HepG2 (cell line): Measurements from ENCODE around the gene FAM83E. TPM values are rescaled to one million over a fixed set of nuclear protein-coding genes. Genes with fewer than 3 reads are reported as not detected.
A peak's percentile ranks its signal among the peaks of the same experiment; 100 is the strongest.

Experiments used
- ATAC-seq: fragments of 200-7000 bp; cut with Tn5 transposase; 3 replicates; pipeline ENCODE4 v1.9.1; 2020; ENCODE audit warnings: mild to moderate bottlenecking, moderate library complexity
- BruUV-seq: library from RNA; stranded (reverse); fragments of 400-500 nt; replicated peaks from 2 replicates; lab custom pipeline; 2021; lab: Mats Ljungman, UMichigan
- CTCF ChIA-PET: fragments of 300-600 bp; formaldehyde crosslinking; extraction: SDS; loops from one replicate; lab custom pipeline; 2021; ENCODE audit warnings: low total read pairs, inconsistent platforms, low intra/inter-chr PET ratio; lab: Yijun Ruan, JAX
- POLR2A ChIA-PET: fragments of 350-600 bp; sonication (Branson Sonifier 250); formaldehyde crosslinking; loops from one replicate; lab custom pipeline; 2020; ENCODE audit warnings: antibody characterized with exemption, inconsistent platforms; lab: Yijun Ruan, JAX
- DNase-seq: peaks from one replicate; pipeline ENCODE4 v3.0.0-alpha.2; 2015; ENCODE audit warnings: low spot score
- FAIRE-seq: peaks from 3 replicates; lab custom pipeline; 2011; peaks lifted over from hg19 to GRCh38; lab: Jason Lieb, UNC
- H2AFZ ChIP-seq: one replicate; pipeline ENCODE4 v1.6.1; 2011; ENCODE audit warnings: low read length, inconsistent platforms
- H3K27ac ChIP-seq: fragments of 300-600 bp; 3 replicates; pipeline ENCODE4 v1.8.0; 2011; ENCODE audit warnings: mixed run types, mild to moderate bottlenecking, mixed read lengths, low read length, inconsistent platforms; ENCODE audit not compliant: insufficient read depth; ENCODE audit errors: extremely low read length
- H3K27me3 ChIP-seq, 2 experiments: fragments of 200-600 bp in 1 of 2; 2 replicates in 1 of 2; 3 replicates in 1 of 2; pipeline versions ENCODE4 v1.6.0 to v1.8.0; 2011; ENCODE audit warnings: low read length in 2 of 2, mild to moderate bottlenecking in 2 of 2, moderate library complexity in 2 of 2, inconsistent platforms in 1 of 2; ENCODE audit not compliant: insufficient read depth in 2 of 2, control insufficient read depth in 1 of 2
- H3K36me3 ChIP-seq, 2 experiments: fragments of 200-600 bp in 1 of 2; replicated peaks in 1 of 2; 2 replicates in 1 of 2; 3 replicates in 1 of 2; pipeline versions ENCODE4 v1.5.1 to v1.8.0; 2011; ENCODE audit warnings: low read length in 2 of 2, inconsistent platforms in 1 of 2; ENCODE audit not compliant: insufficient read depth in 2 of 2, control insufficient read depth in 1 of 2
- H3K4me1 ChIP-seq: 2 replicates; pipeline ENCODE4 v1.5.1; 2012; ENCODE audit warnings: low read length, inconsistent platforms; ENCODE audit not compliant: insufficient read depth
- H3K4me2 ChIP-seq: 2 replicates; pipeline ENCODE4 v1.6.0; 2011; ENCODE audit warnings: low read depth, low read length, inconsistent platforms
- H3K4me3 ChIP-seq, 3 experiments: fragments of 200-600 bp in 1 of 3; sonication (generic), shearing (Covaris generic) in 1 of 3; replicated peaks in 1 of 3; 2 replicates each; pipeline ENCODE4 v1.5.1; 2011 to 2016; ENCODE audit warnings: low read length in 3 of 3, inconsistent platforms in 2 of 3, low read depth in 2 of 3, mild to moderate bottlenecking in 2 of 3, control low read depth in 1 of 3, mixed read lengths in 1 of 3; ENCODE audit not compliant: insufficient read depth in 1 of 3
- H3K79me2 ChIP-seq: one replicate; pipeline ENCODE4 v1.6.1; 2011; ENCODE audit warnings: low read length, inconsistent platforms; ENCODE audit not compliant: insufficient read depth
- H3K9ac ChIP-seq: 2 replicates; pipeline ENCODE4 v1.6.0; 2011; ENCODE audit warnings: mild to moderate bottlenecking, low read depth, low read length, inconsistent platforms; ENCODE audit not compliant: insufficient read depth
- H3K9me3 ChIP-seq: 2 replicates; pipeline ENCODE4 v1.5.1; 2012; ENCODE audit warnings: mild to moderate bottlenecking, low read length
- H4K20me1 ChIP-seq: 2 replicates; pipeline ENCODE4 v1.6.0; 2011; ENCODE audit warnings: inconsistent platforms, mild to moderate bottlenecking, low read length, moderate library complexity; ENCODE audit not compliant: insufficient read depth
- FOXK1 ChIP-seq: sonication (generic); formaldehyde crosslinking; IDR thresholded peaks from 2 replicates; pipeline ENCODE4 v1.4.0; 2020; ENCODE audit warnings: low read depth, missing genetic modification reagents, borderline replicate concordance
- NCOA1 ChIP-seq: sonication (generic); formaldehyde crosslinking; IDR thresholded peaks from 2 replicates; pipeline ENCODE4 v1.9.0; 2021; ENCODE audit warnings: missing genetic modification reagents
- ONECUT2 ChIP-seq: sonication (generic); formaldehyde crosslinking; IDR thresholded peaks from 2 replicates; pipeline ENCODE4 v1.4.0; 2020; ENCODE audit warnings: missing genetic modification reagents
- SMAD9 ChIP-seq: sonication (generic); formaldehyde crosslinking; IDR thresholded peaks from 2 replicates; pipeline ENCODE4 v1.5.1; 2020; ENCODE audit warnings: mild to moderate bottlenecking, missing genetic modification reagents
- TBL1XR1 ChIP-seq: fragments of 150-350 bp; IDR thresholded peaks from 2 replicates; pipeline ENCODE4 v1.6.1; 2014; ENCODE audit warnings: borderline replicate concordance, low read length; ENCODE audit not compliant: partially characterized antibody
- TFAP4 ChIP-seq: sonication (generic); IDR thresholded peaks from 2 replicates; pipeline ENCODE4 v1.6.1; 2016; ENCODE audit warnings: low read depth, borderline replicate concordance
- TIGD3 ChIP-seq: sonication (generic); formaldehyde crosslinking; IDR thresholded peaks from 2 replicates; pipeline ENCODE4 v1.5.1; 2020; ENCODE audit warnings: mild to moderate bottlenecking, missing genetic modification reagents, borderline replicate concordance
- ZBTB46 ChIP-seq: sonication (generic); formaldehyde crosslinking; IDR thresholded peaks from 2 replicates; pipeline ENCODE4 v1.4.0; 2020; ENCODE audit warnings: mild to moderate bottlenecking, missing genetic modification reagents, borderline replicate concordance
- ZNF12 ChIP-seq: sonication (generic); formaldehyde crosslinking; IDR thresholded peaks from 2 replicates; pipeline ENCODE4 v1.5.0; 2020; ENCODE audit warnings: missing genetic modification reagents
- ZNF136 ChIP-seq: sonication (generic); formaldehyde crosslinking; IDR thresholded peaks from 2 replicates; pipeline ENCODE4 v1.8.1; 2022; ENCODE audit warnings: low read depth, mild to moderate bottlenecking, moderate library complexity, missing genetic modification reagents
- ZNF225 ChIP-seq: sonication (generic); formaldehyde crosslinking; IDR thresholded peaks from 2 replicates; pipeline ENCODE4 v1.4.0; 2020; ENCODE audit warnings: mild to moderate bottlenecking, missing genetic modification reagents
- ZNF510 ChIP-seq: sonication (generic); formaldehyde crosslinking; IDR thresholded peaks from 2 replicates; pipeline ENCODE4 v1.4.0; 2020; ENCODE audit warnings: low read depth, mild to moderate bottlenecking, missing genetic modification reagents
- ZNF75D ChIP-seq: sonication (generic); formaldehyde crosslinking; IDR thresholded peaks from 2 replicates; pipeline ENCODE4 v1.8.1; 2023; ENCODE audit warnings: missing genetic modification reagents, mild to moderate bottlenecking, borderline replicate concordance
- ZXDC ChIP-seq: sonication (generic); formaldehyde crosslinking; IDR thresholded peaks from 2 replicates; pipeline ENCODE4 v1.5.0; 2020; ENCODE audit warnings: mild to moderate bottlenecking, missing genetic modification reagents
- WGBS: methylation state at CpG from one replicate; pipeline ENCODE4 v1.1.6; 2017; ENCODE audit warnings: low lambda C conversion rate; 5-methylcytosine and 5-hydroxymethylcytosine counted together
- in situ Hi-C: cut with HindIII; loops from 2 replicates; pipeline ENCODE4 v1.10.0; 2017; ENCODE audit warnings: low pct_unique_long_range_greater_than_20kb; ENCODE audit not compliant: extremely low pct_ligation_motif_present
- intact Hi-C: fragments of 100-400 bp; cut with micrococcal nuclease; formaldehyde crosslinking; loops from one replicate; pipeline ENCODE4 v1.10.0; 2022; ENCODE audit not compliant: unreplicated experiment
- polyA plus RNA-seq, 8 experiments: library from polyadenylated mRNA; depleted of rRNA in 3 of 8; stranded (reverse) in 7 of 8; unstranded in 1 of 8; fragments of >200 nt; fragmentation: Illumina TruSeq in 4 of 8; extraction: Trizol in 4 of 8; gene quantifications; 2 replicates each; pipeline versions ENCODE4 v1.2.1 to v1.2.3, GENCODE V29; 2011 to 2016; ENCODE audit warnings: low read depth in 4 of 8, missing spikeins in 1 of 8, mixed read lengths in 1 of 8; ENCODE audit not compliant: insufficient read depth in 1 of 8
- total RNA-seq, 5 experiments: library from RNA; depleted of rRNA; stranded (reverse); fragments of >200 nt; fragmentation: Illumina TruSeq; extraction: Trizol; gene quantifications; 2 replicates each; pipeline ENCODE4 v1.2.3, GENCODE V29; 2016; ENCODE audit warnings: low read depth in 1 of 5

Gene FAM83E
- total and polyA plus RNA-seq, 2 of the 13 experiments (the other 11 are each of a cell fraction or from before 2014, with no cell fraction given) = 0.18 to 0.60 TPM

- intact Hi-C loops = loop anchor here (2.0 kb wide), 1 partner anchor 15 kb away; no protein-coding TSS in a partner anchor
- peak overlapping the region; percentile 67 to 99 (median 89) for H3K4me3 ChIP-seq
- ChIA-PET POLR2A (interaction anchor here (0.6 to 1.6 kb wide), 38 partner anchors 8 to 1022 kb away, joined by 3 to 61 read pairs (median 5); partner anchors contain the start of genes CA11, DBP, NUCB1 and SCAF1), CTCF (no interaction called here)
- DNase-seq (no peak), FAIRE-seq (no peak), ATAC-seq (no peak)
- H3K79me2 ChIP-seq = peaks cover 33% of the 10 kb centered on the region
- in situ Hi-C loops = no loop called here
- no peaks in the 10 kb centered on the region for H3K9me3 ChIP-seq
- H3K27ac ChIP-seq = peak overlapping the region; percentile 76
- BruUV-seq = TSS peak; percentile 72
- H2AFZ ChIP-seq = no peak overlapping the region
- H4K20me1 ChIP-seq = peaks cover 36% of the 10 kb centered on the region
- H3K4me2 ChIP-seq = peak overlapping the region; percentile 93
- peak overlapping the region; percentile 83 for H3K9ac ChIP-seq
- 39% methylated on average over 6 of the region's 6 CpGs for WGBS
- H3K27me3 ChIP-seq = no peaks in the 10 kb centered on the region; a peak in 1 of 5 replicates
- H3K4me1 ChIP-seq = peaks cover 55% of the 10 kb centered on the region
- peaks cover 15 to 28% of the 10 kb centered on the region in 2 experiments for H3K36me3 ChIP-seq
- no peak for TF ChIP-seq FOXK1
- 0 out of 2 replicates have a peak, but pooled peaks have one; percentile 36 for TF ChIP-seq ZBTB46 (CRISPR knock-in tag)
- no peak for TF ChIP-seq TIGD3 (CRISPR knock-in tag)
- no peak for TF ChIP-seq TFAP4
- TF ChIP-seq ONECUT2 = 0 out of 2 replicates have a peak, but pooled peaks have one; percentile 11
- no peak for TF ChIP-seq ZNF136 (CRISPR knock-in tag)
- no peak for TF ChIP-seq ZNF510
- no peak; the same call in 1 of the 2 replicates for TF ChIP-seq ZXDC (CRISPR knock-in tag)
- TF ChIP-seq ZNF12 (CRISPR knock-in tag) = no peak
- no peak for TF ChIP-seq ZNF75D (CRISPR knock-in tag)
- no peak for TF ChIP-seq ZNF225 (CRISPR knock-in tag)
- TF ChIP-seq NCOA1 (CRISPR knock-in tag) = no peak
- TF ChIP-seq SMAD9 (CRISPR knock-in tag) = no peak
- TF ChIP-seq TBL1XR1 = no peak
Measured at GRCh38 chr19:48619692-48620585, 5.1 kb upstream of the FAM83E start.
